Lower leg skin (tissue), 4 donors: ENCODE data around the gene IFT88. TPM values are rescaled to one million over a fixed set of nuclear protein-coding genes. Genes with fewer than 3 reads are reported as not detected.

Experiments used
- DNase-seq, 2 donors: peaks; one replicate each; pipeline ENCODE4 v3.0.0-alpha.2; 2019; ENCODE audit warnings: low spot score in 2 of 2
- H3K4me3 ChIP-seq: fragments of 200-600 bp; sonication (generic); 2 replicates; pipeline ENCODE4 v1.5.1; 2017; ENCODE audit warnings: mild to moderate bottlenecking, low read depth; ENCODE audit not compliant: poor library complexity, severe bottlenecking
- CTCF ChIP-seq, 3 donors: fragments of 450-650 bp; IDR thresholded peaks; one replicate each; pipeline ENCODE4 v1.5.1; 2016; ENCODE audit warnings: antibody characterized with exemption in 3 of 3, mild to moderate bottlenecking in 3 of 3, moderate library complexity in 2 of 3
- POLR2A ChIP-seq, 2 donors: fragments of 450-650 bp; IDR thresholded peaks; one replicate each; pipeline ENCODE4 v1.6.1; 2016 to 2017; ENCODE audit warnings: antibody characterized with exemption in 2 of 2, mild to moderate bottlenecking in 1 of 2, moderate library complexity in 1 of 2
- WGBS, 2 donors: methylation state at CpG; one replicate each; pipeline ENCODE4 v1.1.5; 2018; 5-methylcytosine and 5-hydroxymethylcytosine counted together
- intact Hi-C: fragments of 100-400 bp; cut with DNase I; formaldehyde crosslinking; loops from one replicate; pipeline ENCODE4 v1.15.0; 2023; ENCODE audit warnings: low total_unique reads
- total RNA-seq, 4 donors: library from RNA; depleted of rRNA; stranded (reverse); fragments of >200 nt; gene quantifications; one replicate each; pipeline ENCODE4 v1.1.0, GENCODE V29; 2016

IFT88 gene
- total RNA-seq, 4 donors from 2014 or later: 3.5 to 8.0 (median 6.9) TPM

DNA sequence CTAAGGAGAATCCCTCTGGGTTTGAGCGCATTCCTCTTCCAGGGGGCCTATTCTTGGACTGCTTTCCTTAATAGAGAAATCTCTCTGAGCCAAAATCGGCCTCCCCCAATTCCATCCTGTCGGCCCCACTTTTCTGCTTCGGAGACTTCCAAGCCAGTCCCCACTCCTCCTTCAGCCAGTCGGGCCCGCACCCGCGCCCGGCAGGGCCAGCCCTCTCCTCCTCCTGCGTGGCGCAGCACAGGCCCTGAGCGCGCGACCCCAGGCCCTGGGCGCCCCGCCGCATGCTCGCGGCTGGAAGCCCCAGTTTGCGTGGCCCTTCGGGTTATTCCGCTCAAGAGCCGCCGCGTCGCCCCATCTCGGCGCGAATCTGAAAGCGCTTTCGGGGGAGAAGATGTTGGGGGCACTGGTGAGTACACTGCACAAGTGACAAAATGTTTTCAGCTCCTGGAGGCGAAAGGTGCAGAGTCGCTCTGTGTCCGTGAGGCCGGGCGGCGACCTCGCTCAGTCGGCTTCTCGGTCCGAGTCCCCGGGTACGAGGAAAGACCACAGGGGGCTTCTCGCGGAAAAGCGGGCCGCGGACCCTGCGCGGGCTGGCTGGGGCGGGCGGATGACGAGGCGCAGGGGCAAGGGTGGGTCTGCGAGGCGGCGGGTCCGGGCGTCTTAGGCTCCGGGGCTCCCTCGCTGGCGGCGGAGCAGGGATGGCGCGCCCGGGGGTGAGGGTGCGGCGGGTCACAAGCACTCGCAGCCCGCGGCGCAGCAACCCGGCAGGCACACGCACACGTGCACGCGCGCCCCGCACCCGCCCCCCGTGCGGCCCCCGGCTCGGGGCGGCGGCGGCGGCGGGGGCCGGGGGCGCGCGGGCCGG, 136.2 kb downstream of the IFT88 start, which contains the start of gene IL17D:
TSS of gene IL17D (plus strand) at position 785 of the 865 bp plus-strand sequence. CDS start 303 bp downstream, outside the sequence.
- WGBS, 2 donors: 1% methylated on average over 47 to 63 of the region's 94 CpGs
- intact Hi-C loops: no loop called here
- DNase-seq: peak in 1 of 2 donors; percentile 79
- TF ChIP-seq POLR2A (IDR thresholded peaks at IDR 0.05) (no peak), CTCF (IDR thresholded peaks at IDR 0.05) (no peak)
- peak within 1 kb of the TSS; percentile 36 for H3K4me3 ChIP-seq

GRCh38 chr13:20703780-20704458, 137.0 kb downstream of the IFT88 start:
- TF ChIP-seq CTCF (IDR thresholded peaks at IDR 0.05): no peak
- TF ChIP-seq POLR2A (IDR thresholded peaks at IDR 0.05): no peak
- no peak overlapping the region for H3K4me3 ChIP-seq
- intact Hi-C loops: no loop called here
- DNase-seq: peak in 1 of 2 donors; percentile 92
- 0% methylated on average over 19 of the region's 98 CpGs; no CpG with 5 or more reads in 1 of the 2 donors for WGBS, 2 donors

GRCh38 chr13:20704459-20705069, 137.6 kb downstream of the IFT88 start:
- 43 to 45% methylated on average over 11 to 12 of the region's 20 CpGs for WGBS, 2 donors
- intact Hi-C loops: no loop called here
- H3K4me3 ChIP-seq: no peak overlapping the region
- no peak for TF ChIP-seq CTCF (IDR thresholded peaks at IDR 0.05)
- no peak for TF ChIP-seq POLR2A (IDR thresholded peaks at IDR 0.05)
- DNase-seq: no peak

GRCh38 chr13:20706661-20707060, 139.7 kb downstream of the IFT88 start:
- no peak for DNase-seq
- TF ChIP-seq CTCF (IDR thresholded peaks at IDR 0.05) (no peak), POLR2A (IDR thresholded peaks at IDR 0.05) (no peak)
- H3K4me3 ChIP-seq: no peak overlapping the region
- intact Hi-C loops: no loop called here
- WGBS, 2 donors: 86 to 89% methylated on average over 5 of the region's 5 CpGs

DNA sequence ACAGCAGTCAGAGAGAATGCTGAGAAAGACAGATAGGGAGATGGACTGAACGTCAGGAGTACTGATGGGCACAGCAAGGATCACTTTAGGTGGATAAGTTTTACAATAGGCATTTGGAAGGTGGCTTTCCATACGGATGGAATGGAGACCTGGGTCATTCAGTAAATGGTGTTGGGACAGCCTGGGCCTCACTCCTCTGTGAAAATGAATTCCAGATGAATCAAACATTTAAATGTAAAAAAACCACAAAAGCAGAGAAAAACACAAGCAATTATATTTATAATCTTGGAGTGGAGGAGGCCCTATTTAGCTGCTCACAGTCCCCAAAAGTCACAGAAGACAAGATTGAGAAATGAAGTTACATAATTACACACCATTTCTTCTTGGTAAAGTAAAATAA, 141.3 kb downstream of the IFT88 start:
- TF ChIP-seq CTCF (IDR thresholded peaks at IDR 0.05) (no peak), POLR2A (IDR thresholded peaks at IDR 0.05) (no peak)
- 42 to 56% methylated on average over 2 of the region's 2 CpGs for WGBS, 2 donors
- intact Hi-C loops: no loop called here
- no peak overlapping the region for H3K4me3 ChIP-seq
- DNase-seq: no peak
